ENCODE results near the gene INPP4A.
"Not testable (repeated sequence)": the region's sequence is repeated elsewhere in the genome, so short reads cannot be mapped to it uniquely, and the experiment has no call there.

INPP4A gene

DNA sequence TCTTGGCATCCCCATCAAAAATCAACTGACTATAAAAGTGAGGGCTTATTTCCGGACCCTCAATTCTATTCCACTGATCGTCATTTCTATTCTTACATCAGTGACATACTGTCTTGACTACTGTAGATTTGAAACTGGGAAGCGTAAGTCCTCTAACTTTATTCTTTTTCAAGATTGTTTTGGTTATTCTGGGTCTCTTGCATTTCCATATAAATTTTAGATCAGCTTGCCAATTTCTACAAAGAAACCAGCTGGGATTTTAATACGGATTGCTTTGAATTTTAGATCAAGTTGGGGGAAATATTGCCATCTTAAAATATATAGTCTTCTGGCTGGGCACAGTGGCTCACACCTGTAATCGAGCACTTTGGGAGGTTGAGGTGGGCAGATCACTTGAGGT is 17.9 kb upstream of the INPP4A start:
- no peak overlapping the region for H3K4me3 ChIP-seq (ENCODE audit: low read depth, low read length)
- TF ChIP-seq, protein P1, sequence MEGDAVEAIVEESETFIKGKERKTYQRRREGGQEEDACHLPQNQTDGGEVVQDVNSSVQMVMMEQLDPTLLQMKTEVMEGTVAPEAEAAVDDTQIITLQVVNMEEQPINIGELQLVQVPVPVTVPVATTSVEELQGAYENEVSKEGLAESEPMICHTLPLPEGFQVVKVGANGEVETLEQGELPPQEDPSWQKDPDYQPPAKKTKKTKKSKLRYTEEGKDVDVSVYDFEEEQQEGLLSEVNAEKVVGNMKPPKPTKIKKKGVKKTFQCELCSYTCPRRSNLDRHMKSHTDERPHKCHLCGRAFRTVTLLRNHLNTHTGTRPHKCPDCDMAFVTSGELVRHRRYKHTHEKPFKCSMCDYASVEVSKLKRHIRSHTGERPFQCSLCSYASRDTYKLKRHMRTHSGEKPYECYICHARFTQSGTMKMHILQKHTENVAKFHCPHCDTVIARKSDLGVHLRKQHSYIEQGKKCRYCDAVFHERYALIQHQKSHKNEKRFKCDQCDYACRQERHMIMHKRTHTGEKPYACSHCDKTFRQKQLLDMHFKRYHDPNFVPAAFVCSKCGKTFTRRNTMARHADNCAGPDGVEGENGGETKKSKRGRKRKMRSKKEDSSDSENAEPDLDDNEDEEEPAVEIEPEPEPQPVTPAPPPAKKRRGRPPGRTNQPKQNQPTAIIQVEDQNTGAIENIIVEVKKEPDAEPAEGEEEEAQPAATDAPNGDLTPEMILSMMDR (IDR thresholded peaks at IDR 0.05; ENCODE audit: low read depth, low read length): no peak

DNA sequence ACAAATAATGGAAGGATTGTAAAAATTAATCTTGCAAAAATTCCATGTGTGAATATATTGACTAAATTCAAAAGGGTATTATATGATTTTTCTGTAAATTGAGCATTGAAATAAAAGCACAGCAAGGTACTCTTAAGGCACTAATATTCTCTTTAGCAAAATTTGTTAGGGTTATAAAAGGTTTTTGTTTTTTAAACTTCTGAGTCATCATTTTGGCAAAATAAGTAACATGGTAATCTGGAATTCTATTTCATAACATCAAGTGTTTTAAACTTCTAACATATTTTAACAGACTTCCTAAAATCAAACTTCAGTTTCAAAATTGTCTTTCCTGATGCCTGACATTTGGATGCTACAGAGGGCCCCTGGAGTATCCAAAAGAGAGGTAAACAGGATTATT is 12.5 kb upstream of the INPP4A start:
- TF ChIP-seq, protein P1 (IDR thresholded peaks at IDR 0.05; ENCODE audit: low read depth, low read length): no peak
- no peak overlapping the region for H3K4me3 ChIP-seq (ENCODE audit: low read depth, low read length)

DNA sequence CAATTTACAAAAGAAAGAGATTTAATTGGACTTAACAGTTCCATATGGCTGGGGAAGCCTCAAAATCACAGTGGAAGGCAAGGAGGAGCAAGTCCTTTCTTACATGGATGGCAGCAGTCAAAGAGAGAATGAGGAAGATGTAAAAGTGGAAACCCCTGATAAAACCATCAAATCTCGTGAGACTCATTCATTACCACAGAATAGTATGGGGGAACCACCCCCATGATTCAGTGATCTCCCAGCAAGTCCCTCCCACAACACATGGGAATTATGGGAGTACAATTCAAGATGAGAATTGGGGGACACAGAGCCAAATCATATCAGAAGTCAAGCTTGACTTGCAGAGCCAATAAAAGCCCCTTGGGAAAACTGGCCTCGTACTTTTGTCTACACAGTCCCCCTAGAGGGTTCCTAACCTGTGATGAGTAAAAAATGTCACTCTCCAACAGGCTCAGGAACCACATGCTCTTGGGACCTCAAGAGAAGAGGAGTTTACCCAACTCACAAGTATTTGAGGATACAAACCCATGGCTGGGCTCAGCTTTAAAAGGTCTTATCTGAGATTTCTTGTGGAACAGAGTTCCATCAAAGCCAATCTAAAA is 11.2 kb upstream of the INPP4A start:
- no peak overlapping the region for H3K4me3 ChIP-seq (ENCODE audit: low read depth, low read length)
- TF ChIP-seq, protein P1 (IDR thresholded peaks at IDR 0.05; ENCODE audit: low read depth, low read length): no peak

DNA sequence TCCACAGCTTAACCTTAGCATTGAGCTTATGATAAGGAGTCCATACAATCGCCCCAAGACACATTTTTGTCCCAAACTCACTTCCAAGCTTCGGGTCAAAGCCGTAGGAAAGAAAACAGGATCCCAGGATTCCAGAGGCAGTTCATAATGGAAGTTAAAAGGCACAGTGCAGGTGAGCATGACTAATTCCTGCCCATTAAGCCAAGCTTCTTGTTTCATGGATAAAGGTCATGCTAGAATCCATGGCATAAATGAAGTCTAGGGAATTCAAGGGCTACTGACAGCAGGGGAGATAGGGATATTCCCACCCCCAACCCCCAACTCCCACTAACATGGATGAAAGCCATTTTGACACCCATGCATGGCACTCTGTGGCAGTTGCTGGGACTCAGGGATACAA is 10.2 kb upstream of the INPP4A start:
- H3K4me3 ChIP-seq (ENCODE audit: low read depth, low read length): no peak overlapping the region
- TF ChIP-seq, protein P1 (IDR thresholded peaks at IDR 0.05; ENCODE audit: low read depth, low read length): no peak

DNA sequence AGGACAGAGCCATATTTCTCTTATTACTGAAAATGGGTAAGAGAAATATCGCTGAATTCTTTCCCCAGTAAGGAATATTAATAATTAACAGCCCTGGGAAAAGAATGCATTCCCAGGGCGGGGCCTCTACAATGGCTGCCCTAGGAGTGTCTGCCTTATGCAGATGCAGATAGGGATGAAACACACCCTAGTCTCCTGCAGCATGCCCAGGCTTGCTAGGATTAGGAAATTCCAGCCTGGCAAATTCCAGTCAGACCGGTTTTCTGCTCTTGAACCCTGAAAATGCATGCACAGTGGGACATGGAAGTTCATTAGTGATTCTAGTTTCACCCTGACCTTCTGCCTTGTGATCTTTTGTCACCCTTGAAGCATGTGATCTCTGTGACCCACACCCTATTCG is 9.0 kb upstream of the INPP4A start:
- not testable (repeated sequence) for H3K4me3 ChIP-seq (ENCODE audit: low read depth, low read length)

DNA sequence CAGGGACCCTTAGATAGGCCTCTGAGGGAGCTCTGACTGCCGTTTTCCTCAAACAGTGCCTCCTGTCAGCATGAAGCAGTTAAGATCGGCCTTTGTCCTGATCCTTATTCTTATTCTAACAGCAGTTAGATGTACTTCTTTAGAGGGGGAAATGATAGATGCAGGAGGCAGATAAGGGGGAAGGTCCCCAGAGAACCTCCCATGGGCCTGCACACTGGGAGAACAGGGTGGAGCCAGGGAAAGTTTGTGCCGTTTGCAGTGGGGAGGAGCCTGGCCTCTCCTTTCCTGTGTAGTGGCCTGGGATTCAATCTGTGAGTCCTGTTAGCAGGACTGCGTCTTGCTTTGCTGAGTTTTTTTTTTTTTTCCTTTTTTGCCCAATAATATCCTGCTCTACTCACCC is 7.9 kb upstream of the INPP4A start:
- TF ChIP-seq, protein P1 (IDR thresholded peaks at IDR 0.05; ENCODE audit: low read depth, low read length): no peak
- H3K4me3 ChIP-seq (ENCODE audit: low read depth, low read length): no peak overlapping the region

DNA sequence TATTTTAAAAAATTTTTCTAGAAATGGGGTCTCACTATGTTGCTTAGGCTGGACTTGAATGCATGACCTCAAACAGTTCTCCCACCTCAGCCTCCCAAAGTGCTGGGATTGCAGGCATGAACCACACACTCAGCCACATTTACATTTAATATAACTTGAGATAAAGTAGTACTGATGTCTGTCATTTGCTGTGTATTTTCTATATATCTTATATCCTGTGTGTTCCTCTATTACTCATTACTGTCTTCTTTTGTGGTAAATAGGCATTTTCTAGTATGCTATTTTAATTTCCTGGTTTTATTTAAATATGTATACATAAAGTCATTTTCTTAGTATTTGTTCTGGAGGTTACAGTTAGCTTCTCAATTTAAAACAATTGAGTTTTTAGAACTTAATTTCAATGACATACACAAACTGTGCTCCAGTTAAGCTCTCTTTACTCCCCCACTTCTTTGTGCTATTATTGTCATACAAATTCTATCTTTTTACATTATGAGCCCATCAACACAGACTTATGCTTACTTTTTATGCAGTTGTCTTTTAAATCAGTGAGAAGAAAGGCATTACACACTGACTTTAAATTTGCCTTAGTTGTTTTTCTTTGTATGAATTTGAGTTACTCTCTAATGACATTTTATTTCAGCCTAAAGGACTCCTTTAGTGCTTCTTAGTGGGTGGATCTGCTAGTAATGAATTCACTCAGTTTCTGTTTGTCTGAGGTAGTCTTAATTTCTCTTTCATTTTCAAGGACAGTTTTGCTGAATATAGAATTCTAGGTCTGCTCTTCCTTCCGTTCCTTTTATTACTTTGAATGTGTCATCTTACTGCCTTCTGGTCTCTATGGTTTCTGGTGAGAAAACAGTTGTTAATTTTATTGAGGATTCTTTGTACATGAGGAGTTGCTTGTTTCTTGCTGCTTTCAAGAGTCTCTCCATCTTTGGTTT is 6.2 kb upstream of the INPP4A start:
- TF ChIP-seq, protein P1 (IDR thresholded peaks at IDR 0.05; ENCODE audit: low read depth, low read length): no peak
- no peak overlapping the region for H3K4me3 ChIP-seq (ENCODE audit: low read depth, low read length)

Data from WI38 (cell line).